NCI-H187 treated with DMSO at 0.1 percent for 48 hours (cell line): ENCODE measurements around the gene LAPTM5.

Source experiments
- DNase-seq: peaks from one replicate; lab custom pipeline; 2025; lab: John Stamatoyannopoulos, UW

Gene LAPTM5

GRCh38 chr1:30728832-30729638 is 28.5 kb downstream of the LAPTM5 start:
- DNase-seq = no peak

- no peak for DNase-seq
Measured at GRCh38 chr1:30728340-30728739, 29.2 kb downstream of the LAPTM5 start.

GRCh38 chr1:30727824-30728223 is 29.8 kb downstream of the LAPTM5 start:
- no peak for DNase-seq

- no peak for DNase-seq
Measured at GRCh38 chr1:30726773-30727684, 30.5 kb downstream of the LAPTM5 start.

GRCh38 chr1:30726236-30726635 is 31.3 kb downstream of the LAPTM5 start:
- DNase-seq = no peak

GRCh38 chr1:30725450-30726095 is 32.0 kb downstream of the LAPTM5 start:
- DNase-seq = no peak

GRCh38 chr1:30724655-30725421 is 32.7 kb downstream of the LAPTM5 start:
- DNase-seq = no peak

- no peak for DNase-seq
Measured at GRCh38 chr1:30724175-30724574, 33.4 kb downstream of the LAPTM5 start.

- no peak for DNase-seq
Measured at GRCh38 chr1:30723331-30723755, 34.2 kb downstream of the LAPTM5 start, which contains the start of gene MATN1. Gene MATN1 (minus strand): TSS chr1:30723585. CDS start chr1:30723551, 34 bp downstream.

- no peak for DNase-seq
Measured at GRCh38 chr1:30721812-30722537, 35.6 kb downstream of the LAPTM5 start.

- DNase-seq = no peak
Measured at GRCh38 chr1:30721341-30721793, 36.2 kb downstream of the LAPTM5 start.

- DNase-seq = no peak
Measured at GRCh38 chr1:30720271-30721223, 37.0 kb downstream of the LAPTM5 start.

- no peak for DNase-seq
Measured at GRCh38 chr1:30719406-30720270, 37.9 kb downstream of the LAPTM5 start.

- no peak for DNase-seq
Measured at GRCh38 chr1:30718636-30719405, 38.8 kb downstream of the LAPTM5 start.

GRCh38 chr1:30718091-30718635 is 39.4 kb downstream of the LAPTM5 start:
- DNase-seq = peak; percentile 98

- no peak for DNase-seq
Measured at GRCh38 chr1:30716646-30717045, 40.9 kb downstream of the LAPTM5 start.

GRCh38 chr1:30715886-30716285 is 41.7 kb downstream of the LAPTM5 start:
- no peak for DNase-seq

GRCh38 chr1:30715216-30715615 is 42.4 kb downstream of the LAPTM5 start:
- DNase-seq = no peak
